PFSK-1 (cell line): ENCODE data around the gene HES7.

Experiments
- FOXP2 ChIP-seq: optimal IDR thresholded peaks from 2 replicates; pipeline ENCODE3; 2011; ENCODE audit warnings: borderline replicate concordance, control low read depth, inconsistent platforms; ENCODE audit not compliant: insufficient read depth; ENCODE audit errors: extremely low read length, extremely low read depth
- POLR2AphosphoS5 ChIP-seq: IDR thresholded peaks from 2 replicates; pipeline ENCODE4 v1.6.1; 2012; ENCODE audit warnings: low read depth, mild to moderate bottlenecking, control low read depth, low read length, moderate library complexity
- REST ChIP-seq, 2 experiments: IDR thresholded peaks; 2 replicates each; pipeline versions ENCODE4 v1.6.1 to v1.8.0; 2011 to 2012; ENCODE audit warnings: low read depth in 2 of 2, low read length in 2 of 2, control low read depth in 1 of 2, inconsistent platforms in 1 of 2, mild to moderate bottlenecking in 1 of 2, moderate library complexity in 1 of 2; ENCODE audit not compliant: insufficient read depth in 1 of 2
- SIN3A ChIP-seq: IDR thresholded peaks from 2 replicates; pipeline ENCODE4 v1.6.1; 2012; ENCODE audit warnings: mild to moderate bottlenecking, low read length, moderate library complexity, borderline replicate concordance; ENCODE audit not compliant: insufficient read depth
- TAF1 ChIP-seq: IDR thresholded peaks from 2 replicates; pipeline ENCODE4 v1.6.1; 2012; ENCODE audit warnings: low read length, control low read depth, borderline replicate concordance; ENCODE audit not compliant: insufficient read depth

The HES7 gene

GRCh38 chr17:8119581-8120519 is 4.1 kb downstream of the HES7 start:
- peak; percentile 19; the same call in 1 of the 2 replicates for TF ChIP-seq TAF1
- TF ChIP-seq REST (IDR thresholded peaks at IDR 0.05; ENCODE audit: insufficient read depth in 1 of 2, low read depth in 2 of 2, low read length in 2 of 2): no peak
- TF ChIP-seq POLR2AphosphoS5: no peak

DNA sequence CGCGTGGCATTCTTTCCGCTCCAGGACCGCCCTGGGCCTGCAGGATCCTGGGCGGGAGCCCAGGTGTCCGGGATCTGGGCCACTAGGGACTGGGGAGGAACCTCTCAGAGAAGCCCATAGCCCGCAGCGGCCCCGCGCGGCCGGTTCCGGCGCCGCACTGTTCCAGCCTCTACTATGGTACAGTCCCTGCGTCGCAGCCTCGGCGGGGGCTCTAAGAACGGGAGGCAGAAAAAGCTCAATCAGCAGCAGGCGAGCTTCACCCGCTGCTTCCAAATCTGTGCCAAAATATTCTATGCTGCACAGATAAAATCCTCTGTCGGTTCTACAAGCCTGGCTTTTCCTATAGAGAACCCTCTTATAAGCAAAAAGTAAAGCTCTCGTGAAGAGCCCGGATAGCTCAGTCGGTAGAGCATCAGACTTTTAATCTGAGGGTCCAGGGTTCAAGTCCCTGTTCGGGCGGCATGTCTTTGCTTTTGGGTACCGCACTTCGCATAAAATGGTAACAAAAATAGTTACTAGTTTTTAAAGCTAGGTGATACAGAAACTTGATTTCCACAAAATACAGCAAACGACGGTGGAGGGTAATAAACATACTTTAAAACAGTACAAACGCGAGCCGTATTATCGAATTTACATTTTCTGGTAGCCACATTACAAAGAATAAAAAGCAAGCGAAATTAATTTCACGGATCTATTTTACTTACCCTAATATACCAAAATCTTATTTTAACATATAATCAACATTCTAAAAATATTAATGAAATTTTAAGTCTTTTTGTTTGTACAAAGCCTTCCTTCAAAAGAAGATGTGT is 4.9 kb downstream of the HES7 start:
- no peak for TF ChIP-seq FOXP2
- TF ChIP-seq REST (IDR thresholded peaks at IDR 0.05; ENCODE audit: insufficient read depth in 1 of 2, low read depth in 2 of 2, low read length in 2 of 2): 0 out of 4 replicates have a peak, but pooled peaks of 1 of the 2 experiments have one; percentile 38
- TF ChIP-seq TAF1: no peak
- no peak for TF ChIP-seq POLR2AphosphoS5
- TF ChIP-seq SIN3A: peak; percentile 76; the same call in 1 of the 2 replicates

- no peak for TF ChIP-seq SIN3A
- no peak for TF ChIP-seq TAF1
- TF ChIP-seq POLR2AphosphoS5: no peak
Observed at GRCh38 chr17:8117980-8118768, 5.7 kb downstream of the HES7 start, which contains the start of gene ALOXE3. Gene ALOXE3, minus strand, starts transcription at chr17:8118514. Its CDS starts 524 bp downstream, at chr17:8117990.

DNA sequence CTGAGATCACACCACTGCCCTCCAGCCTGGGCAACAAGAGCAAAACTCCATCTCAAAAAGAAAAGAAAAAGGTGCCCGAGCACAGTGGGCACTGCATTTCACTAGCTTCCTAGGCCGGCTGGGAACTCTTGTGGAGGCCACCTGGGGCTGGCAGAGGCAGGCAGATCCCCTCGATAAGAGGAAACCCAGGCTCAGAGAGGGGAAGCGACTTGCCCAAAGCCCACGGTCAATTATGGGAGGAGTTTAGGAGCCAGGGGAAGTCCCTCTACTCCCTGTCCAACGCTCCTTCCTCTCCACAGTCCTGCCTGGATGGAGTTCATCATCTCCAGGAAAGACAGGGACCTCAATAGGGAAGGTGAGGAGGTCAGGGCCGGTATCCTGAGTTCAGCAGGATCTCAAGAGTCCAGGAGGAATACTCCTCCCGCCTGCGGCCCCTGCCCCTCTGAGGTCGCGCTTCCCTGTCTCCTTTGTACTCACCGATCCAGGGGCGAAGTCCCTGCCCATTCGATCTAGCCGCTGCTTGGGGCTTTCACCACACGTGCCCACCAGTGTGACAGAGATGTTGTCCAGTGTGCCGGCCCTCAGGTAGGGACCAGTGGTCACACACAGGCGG is 6.4 kb downstream of the HES7 start:
- TF ChIP-seq FOXP2: no peak
- no peak for TF ChIP-seq POLR2AphosphoS5

DNA sequence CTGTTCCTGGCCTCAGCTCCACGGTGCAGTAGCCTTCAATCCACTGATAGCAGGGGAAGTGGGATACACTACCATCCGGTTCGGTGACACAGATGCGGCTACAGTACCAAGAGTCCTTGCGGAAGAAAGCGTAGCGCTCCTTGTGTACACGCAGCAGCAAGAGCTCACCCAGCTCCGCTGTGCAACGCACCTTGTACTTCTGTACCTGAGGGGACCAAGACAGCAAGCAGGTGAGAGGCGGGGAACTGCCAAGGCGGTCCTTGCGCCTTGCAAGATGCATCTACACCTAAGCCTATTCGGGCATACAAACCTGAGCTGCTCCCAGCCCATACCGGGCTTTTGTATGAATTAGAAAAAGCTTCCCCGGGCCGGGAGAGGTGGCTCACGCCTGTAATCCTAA is 7.1 kb downstream of the HES7 start:
- no peak for TF ChIP-seq SIN3A

DNA sequence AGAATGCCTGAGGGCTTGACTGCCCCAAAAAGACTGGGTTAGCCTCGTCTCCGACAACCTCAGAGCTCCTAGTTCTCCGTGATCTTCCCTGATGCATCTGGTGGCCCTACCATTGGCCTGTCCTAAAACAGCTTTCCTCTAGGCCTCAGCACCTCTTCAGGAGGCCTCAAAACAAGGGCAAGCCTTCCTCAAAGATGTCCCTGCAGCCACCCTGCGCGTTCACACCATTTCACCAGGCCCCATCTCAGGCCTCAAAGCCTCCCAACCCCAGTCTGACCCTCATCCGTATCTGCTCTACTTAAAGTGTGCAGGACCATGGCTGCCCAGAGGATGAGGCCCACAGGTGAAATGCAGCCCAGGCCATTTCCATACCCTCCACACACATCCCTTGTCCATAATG is 13.0 kb downstream of the HES7 start:
- TF ChIP-seq FOXP2: no peak
- no peak for TF ChIP-seq POLR2AphosphoS5
- TF ChIP-seq TAF1: no peak
- no peak for TF ChIP-seq SIN3A
- no peak for TF ChIP-seq REST (IDR thresholded peaks at IDR 0.05; ENCODE audit: insufficient read depth in 1 of 2, low read depth in 2 of 2, low read length in 2 of 2)
